GM18867 (cell line): Measurements from ENCODE around the gene SLC22A14.
"Not testable (repeated sequence)": the region's sequence is repeated elsewhere in the genome, so short reads cannot be mapped to it uniquely, and the experiment has no call there.

ENCODE experiments used
- ATAC-seq: cut with Tn5 transposase; IDR thresholded peaks from one replicate; pipeline ENCODE4 v1.9.1; 2021; ENCODE audit warnings: mild to moderate bottlenecking, moderate library complexity; ENCODE audit not compliant: unreplicated experiment

Gene SLC22A14, protein sequence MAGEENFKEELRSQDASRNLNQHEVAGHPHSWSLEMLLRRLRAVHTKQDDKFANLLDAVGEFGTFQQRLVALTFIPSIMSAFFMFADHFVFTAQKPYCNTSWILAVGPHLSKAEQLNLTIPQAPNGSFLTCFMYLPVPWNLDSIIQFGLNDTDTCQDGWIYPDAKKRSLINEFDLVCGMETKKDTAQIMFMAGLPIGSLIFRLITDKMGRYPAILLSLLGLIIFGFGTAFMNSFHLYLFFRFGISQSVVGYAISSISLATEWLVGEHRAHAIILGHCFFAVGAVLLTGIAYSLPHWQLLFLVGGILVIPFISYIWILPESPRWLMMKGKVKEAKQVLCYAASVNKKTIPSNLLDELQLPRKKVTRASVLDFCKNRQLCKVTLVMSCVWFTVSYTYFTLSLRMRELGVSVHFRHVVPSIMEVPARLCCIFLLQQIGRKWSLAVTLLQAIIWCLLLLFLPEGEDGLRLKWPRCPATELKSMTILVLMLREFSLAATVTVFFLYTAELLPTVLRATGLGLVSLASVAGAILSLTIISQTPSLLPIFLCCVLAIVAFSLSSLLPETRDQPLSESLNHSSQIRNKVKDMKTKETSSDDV

DNA sequence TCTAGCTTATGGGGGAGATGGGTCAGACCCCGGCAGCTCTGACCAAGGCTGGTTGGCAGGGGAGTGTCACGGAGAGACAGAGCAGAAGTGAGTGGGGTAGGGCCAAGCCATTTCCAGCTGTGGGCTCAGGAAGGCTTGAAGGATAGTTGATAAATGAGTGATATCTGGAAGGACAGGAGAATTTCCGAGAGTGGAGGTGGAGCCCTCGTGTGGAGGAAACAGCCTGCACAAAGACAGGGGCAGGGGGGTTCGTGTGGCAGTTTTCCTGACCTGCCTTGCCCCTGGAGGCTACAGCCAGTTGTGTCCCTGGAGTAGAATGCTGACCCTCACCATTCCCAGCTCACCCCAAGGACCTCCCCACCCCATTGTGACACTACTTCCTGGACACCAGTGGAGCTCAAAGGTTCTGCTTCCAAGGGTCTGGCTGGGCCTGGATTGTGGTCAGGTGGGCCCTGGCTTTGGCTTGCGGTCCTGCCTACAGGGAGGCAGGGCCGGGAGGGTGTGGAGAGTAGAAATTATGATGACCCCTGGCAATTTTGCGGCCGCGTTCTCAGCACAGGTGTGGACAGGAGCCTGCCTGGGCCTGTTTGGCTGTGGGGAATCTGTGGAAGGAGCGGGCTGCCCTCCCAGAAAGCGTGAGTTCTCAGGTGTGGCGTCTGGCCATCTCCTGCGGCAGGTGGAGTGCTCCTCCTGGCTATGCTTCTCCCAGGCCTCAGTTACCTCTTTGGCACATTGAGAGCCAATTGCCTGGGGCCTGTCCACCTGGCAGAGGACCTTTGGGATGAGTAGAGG lies at the start of gene SLC22A14:
SLC22A14 (plus strand) TSS at position 400 of the 792 bp plus-strand sequence. CDS start 23,733 bp downstream, outside the sequence.
- ATAC-seq = no peak

DNA sequence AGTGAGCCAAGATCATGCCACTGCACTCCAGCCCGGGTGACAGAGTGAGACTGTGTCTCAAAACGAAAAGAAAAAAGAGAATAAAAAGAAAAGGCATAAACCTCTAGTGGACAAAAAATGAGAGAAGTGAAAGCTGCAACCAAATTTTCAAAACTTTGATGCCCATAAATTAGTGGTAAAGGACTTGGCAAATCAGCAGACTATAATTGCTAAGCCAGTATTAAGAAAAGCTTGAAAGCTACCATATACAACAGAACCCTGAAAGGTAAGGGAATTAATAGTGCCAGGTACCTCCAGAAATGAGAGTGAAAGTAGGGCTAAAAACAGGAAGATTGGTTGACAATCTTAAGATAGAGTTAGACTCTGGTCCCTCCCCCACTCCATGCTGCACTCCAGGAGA lies 49.4 kb upstream of the SLC22A14 start:
- ATAC-seq = no peak

DNA sequence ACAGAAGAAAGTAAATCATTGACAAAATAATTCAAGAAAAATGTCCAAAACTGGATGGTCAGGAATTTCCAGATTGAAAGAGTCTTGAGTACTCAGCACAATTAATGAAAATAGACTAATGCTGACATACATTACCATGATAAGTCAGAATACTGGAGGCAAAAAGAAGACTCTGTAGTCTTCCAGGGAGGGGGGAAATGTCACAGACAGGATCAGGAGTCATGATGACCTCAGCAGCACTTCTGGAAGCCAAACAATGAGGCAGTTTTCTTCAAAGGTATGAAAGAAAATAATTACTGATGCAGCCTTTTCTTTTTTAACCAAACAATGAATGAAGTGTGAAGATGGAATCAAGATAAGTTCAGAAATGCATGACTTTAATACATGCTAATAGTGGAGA lies 46.6 kb upstream of the SLC22A14 start:
- no peak for ATAC-seq

DNA sequence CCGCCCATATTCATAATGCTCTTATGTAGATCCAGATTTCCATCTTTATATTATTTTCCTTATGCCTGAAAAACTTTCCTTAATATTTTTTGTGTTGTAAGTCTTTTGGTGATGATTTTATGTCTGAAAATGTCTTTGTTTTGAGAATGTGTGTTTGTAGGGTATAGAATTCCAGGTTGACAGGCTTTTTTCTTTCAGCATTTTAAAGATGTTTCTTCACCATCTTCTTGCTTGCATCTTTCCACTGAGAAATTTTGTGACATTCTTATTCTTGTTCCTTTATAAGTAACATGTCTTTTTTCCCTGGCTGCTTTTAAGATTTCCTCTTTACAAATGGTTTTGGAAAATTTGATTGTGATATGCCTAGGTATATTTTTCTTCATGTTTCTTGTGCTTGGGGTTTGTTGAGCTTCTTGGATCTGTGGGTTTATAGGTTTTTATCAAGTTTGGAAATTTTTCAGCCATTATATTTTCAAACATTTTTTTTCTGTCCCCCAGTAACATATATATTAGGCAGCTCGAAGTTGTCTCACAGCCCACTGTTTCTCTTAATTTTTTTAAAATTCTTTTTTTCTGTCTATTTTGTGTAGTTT lies 43.6 kb upstream of the SLC22A14 start:
- ATAC-seq = no peak

DNA sequence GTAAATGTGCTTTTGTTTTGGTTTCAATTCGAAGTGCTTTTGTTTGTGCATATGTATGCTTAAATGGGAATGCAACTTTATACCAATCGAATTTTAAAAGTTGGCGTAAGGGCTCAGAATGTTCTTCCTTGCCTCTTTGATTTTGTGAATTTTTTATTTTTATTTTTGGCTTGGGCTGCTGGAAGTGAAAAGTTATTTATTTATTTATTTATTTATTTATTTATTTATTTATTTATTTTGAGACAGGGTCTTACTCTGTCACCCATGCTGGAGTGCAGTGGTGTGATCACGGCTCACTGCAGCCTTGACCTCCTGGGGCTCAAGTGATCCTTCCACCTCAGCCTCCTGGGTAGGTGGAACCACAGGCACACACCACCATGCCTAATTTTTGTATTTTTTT lies 39.3 kb upstream of the SLC22A14 start:
- ATAC-seq = not testable (repeated sequence)

DNA sequence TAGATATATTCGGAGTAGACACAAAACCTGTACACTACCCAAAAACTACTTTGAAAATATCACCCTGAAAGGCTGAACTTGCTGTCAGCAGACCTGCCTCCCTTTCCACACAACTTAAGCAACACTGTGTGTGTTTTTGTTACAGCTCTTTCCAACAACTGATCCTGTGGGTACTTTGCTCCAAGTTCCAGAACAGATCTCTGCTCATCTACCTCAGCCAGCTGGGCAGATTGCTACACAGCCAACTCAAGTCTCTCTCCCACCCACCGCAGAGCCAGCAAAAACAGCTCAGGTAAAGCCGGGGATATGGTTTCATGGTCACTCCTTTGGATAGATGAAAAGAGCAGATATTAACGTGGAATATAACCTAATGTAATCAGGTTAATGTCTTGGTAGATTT lies 36.2 kb upstream of the SLC22A14 start:
- ATAC-seq = no peak

DNA sequence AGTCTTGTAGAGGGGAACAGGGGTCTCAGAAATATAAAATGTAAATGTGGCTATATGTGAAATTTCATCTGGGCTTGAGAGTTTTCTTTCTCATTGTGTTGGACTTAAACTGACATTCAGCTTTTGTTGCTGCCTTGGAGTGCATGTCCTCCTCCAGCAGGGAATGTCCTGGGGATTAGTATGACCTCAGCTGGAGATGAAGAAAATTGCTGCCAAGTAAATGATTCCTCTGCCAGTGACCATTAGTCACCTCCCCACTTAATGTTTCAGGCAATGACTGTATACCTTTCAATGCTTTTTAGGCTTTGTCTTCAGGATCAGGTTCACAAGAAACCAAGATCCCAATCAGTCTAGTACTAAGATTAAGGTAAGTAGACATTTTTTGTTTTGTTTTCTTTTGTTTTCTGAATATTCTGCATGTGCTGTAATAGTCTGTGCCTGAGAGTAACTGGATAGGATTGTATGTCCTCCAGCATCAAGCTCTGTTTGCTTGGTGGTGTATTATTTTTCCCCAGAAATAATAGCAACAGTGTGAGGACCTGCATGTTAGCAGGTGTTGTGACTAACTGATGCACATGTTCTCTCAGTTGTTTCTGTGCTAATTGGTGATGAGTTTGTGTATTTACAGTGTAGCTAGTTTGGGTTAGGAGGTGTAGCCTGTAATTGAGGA lies 34.6 kb upstream of the SLC22A14 start:
- no peak for ATAC-seq

DNA sequence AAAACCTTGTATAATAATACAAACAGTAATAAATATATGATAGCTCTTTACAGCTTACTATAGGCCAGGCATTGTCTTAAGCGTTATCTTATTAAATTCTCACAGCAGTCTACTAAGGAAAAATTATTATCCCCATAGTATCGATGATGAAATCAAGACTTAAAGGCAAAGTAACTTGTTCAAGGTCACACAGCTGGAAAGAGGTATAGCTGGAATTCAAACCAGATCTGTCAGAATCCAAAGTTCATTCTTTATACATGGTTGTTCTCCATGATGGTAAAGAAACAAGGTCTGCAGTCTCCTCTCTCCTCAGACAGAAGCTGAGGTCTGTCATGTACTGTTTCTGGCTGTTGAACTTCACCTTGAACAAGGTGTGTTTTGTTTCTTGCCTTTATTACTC lies 31.9 kb upstream of the SLC22A14 start:
- no peak for ATAC-seq

DNA sequence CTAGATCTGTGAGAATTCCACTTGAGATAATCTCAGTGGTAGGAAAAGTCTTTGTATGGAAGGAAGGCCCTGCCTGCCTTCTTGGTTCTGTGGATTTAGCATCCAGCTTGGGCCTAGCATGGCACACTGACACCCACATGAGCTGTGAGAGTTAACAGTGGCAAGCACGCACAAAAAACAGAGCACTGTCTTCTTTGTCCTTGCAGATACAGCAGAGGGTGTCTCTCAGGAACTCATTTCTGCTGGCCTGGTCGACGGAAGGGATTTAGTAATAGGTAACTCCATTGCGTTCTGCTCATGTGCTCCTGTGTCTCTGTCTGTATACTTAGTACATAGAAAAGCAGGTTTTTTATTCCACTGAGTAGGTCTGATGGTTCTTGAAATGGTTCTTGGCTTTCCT lies 30.9 kb upstream of the SLC22A14 start:
- ATAC-seq = no peak

DNA sequence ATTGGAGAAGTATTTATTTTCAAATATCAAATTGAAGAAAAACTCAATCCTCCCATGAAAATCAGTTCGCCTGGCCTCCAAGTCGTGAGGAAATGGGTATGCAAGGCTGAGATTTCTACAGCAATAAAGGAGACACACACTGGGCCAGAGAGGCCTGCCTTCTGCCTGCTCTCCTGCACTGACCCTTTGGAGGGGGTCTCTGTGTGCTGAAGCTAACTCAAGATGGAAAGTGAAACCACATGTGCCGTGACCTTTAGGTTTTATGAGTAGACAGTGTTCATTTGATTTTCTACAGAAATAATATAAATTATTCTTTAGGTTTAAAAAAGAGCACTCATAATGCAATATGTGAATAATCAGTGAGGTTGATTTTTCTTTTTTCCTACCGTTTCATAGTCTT lies 28.4 kb upstream of the SLC22A14 start:
- no peak for ATAC-seq

DNA sequence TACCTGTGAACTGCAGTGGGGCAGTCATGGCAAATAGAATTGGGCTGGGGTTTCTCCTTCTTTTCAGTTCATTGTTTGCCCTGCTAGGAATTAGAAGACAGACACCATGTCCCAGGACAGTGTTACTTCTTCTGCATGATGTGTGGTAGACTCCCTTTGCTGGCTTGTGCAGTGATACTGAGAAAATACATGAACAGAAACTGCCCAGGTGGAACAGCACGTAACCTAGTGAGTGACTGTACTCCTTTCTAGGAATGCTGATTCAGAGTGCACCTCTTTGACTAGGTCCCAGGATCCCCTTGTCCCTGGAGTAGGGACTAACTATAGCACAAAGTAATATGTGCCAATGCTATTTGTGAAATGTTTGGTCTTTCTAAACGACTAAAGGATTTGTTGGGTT lies 27.2 kb upstream of the SLC22A14 start:
- ATAC-seq = no peak

DNA sequence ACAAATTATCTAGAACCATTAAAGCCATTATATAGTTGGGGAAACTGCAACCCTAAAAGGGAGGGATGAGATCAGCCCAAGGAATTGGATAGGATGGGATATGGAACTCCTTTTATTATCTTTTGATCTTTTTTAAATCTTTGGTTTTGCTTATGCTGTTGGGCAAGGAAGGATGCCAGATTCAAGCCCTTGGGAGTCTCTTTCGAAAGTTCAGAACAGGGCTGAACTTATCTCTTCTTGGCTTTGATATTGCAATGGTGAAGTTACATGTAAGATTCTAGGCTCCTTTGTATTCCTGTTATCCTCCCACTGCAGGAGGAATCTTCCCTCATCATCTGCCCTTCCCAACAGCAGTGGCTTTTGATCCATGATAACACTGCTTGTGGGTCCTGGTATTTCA lies 26.5 kb upstream of the SLC22A14 start:
- ATAC-seq = no peak

DNA sequence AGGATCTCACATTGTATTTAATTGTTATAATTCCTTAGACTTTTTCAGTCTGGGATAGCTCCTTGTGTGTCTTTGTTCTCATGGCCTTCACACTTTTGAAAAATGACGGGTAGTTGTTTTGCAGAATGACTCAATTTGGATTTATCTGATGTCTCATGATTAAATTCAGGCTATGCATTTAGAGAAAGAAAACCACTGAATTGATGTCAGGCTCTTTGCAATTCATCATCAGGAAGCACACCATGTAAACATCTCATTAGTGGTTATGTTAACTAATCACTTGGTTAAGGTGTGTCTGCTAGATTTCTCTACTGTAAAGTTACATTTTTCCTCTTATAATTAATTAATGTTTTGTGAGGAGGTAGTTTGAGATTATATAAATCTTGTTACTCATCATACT lies 24.5 kb upstream of the SLC22A14 start:
- ATAC-seq = no peak

DNA sequence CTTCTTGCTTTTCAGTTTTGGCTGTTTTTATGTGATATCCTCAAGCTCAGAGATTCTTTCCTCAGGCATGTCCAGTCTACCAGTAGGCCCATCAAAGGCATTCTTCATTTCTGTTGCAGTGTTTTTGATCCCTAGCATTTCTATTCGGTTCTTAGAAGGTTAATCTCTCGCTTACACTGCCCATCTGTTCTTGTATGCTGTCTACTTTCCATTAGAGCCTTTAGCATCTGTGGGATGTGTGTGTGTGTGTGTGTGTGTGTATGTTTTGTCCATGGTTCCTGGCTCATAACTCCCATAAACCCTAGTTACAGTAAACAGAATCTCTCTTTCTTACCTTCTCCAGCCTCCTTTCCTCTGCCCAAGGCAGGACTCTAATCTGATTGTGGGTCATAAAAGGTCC lies 21.6 kb upstream of the SLC22A14 start:
- no peak for ATAC-seq

DNA sequence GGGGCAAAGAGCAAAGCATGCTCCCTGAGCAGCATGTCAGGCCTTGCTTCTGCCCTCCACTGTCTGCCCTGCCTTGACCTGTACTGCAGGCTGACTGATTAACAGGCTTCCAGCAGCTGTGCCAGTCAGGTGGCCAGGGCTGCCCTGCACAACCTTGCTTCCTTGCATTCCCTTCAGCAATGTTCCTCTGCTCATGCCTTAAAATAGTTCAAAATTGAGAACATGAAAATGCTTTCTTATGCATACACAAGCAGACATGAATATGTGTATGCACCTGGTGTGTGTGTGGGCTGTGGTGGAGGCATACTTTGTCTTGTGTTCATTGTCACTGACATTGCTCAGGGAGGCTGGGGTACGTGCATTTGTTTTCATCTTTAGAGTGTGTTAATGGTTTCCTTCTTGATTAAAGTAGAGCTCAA lies 17.7 kb upstream of the SLC22A14 start:
- ATAC-seq = no peak

DNA sequence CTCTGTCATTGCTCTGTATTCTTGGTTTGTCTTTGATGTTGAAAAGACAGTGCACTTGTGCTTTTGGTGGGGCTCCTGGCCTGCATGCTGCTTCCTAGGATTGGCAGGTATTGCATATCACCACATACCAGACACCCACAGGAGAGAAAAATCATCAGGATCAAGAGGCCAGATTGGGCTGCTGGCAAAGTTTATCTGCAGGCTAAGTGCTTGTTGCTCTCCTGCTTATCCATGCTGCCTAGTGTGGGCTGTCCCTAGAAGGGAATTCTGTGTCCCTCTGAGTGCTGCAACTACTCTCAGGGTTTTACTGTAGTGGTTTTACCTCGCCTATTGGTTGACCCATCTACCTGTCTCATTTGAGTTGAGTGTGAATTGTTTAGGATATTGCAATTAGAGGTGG lies 17.3 kb upstream of the SLC22A14 start:
- ATAC-seq = no peak

DNA sequence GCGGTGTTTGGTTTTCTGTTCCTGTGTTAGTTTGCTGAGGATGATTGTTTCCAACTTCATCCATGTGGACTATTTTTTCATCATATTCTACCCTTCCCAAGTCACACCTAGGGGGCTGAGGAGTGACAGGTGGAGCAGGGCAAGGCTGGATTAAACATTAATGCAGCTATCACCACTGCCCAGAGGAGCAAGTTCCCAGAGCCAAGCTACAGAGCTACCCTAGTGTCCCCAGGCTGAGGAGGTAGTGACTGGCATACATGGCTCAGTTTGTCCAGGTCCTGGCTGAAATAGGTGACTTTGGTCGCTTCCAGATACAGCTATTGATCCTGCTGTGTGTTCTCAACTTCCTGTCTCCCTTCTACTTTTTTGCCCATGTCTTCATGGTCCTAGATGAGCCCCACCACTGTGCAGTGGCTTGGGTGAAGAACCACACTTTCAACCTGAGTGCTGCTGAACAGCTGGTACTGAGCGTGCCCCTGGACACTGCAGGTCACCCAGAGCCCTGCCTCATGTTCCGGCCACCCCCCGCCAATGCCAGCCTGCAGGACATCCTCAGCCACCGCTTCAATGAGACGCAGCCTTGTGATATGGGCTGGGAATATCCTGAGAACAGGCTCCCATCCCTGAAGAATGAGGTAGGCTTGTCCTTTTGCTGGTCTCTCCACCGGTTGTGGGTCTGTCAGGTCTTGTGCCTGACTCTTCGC lies 16.3 kb upstream of the SLC22A14 start, which contains the start of gene SLC22A13:
SLC22A13 (plus strand) TSS at position 209 of the 704 bp plus-strand sequence; CDS start at position 258, 49 bp downstream.
- ATAC-seq = no peak

DNA sequence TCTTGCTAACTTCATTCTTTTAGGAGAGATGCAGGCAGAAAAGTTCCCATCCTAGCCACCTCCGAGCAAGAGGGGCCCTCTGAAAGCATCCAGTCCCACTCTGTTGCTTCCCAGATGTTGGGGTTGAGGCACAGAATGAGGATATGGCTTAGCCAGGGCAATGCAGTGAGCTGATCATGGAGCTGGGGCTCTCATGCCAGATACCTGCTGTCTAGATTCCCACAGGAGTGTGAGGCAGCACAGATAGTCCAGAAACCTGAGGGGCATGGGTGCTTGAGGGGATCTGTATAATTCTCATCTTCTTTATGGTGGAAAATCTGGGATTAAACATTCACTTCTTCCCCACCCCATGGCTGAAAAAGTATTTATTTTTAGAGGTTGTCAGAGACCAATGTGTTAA lies 15.3 kb upstream of the SLC22A14 start:
- ATAC-seq = no peak

DNA sequence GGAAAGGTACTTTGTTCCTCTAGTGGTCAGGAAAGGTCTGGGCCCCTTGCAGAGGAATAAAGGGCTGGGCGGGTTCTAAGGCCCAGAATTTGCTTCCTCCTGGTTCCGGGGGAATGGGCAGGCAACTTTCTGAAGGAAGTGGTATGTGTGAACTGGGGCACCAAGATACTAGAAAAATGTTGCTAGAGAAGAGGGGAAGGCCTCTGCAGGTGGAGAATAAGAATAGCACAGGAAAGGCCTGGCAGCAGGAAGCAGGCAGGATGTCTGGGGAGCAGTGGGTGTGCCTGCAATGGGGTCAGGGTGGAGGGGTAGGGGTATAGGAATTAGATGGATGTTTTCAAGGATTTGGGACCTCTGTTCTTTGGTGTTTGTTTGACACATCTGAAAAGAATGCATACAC lies 14.4 kb upstream of the SLC22A14 start:
- no peak for ATAC-seq

DNA sequence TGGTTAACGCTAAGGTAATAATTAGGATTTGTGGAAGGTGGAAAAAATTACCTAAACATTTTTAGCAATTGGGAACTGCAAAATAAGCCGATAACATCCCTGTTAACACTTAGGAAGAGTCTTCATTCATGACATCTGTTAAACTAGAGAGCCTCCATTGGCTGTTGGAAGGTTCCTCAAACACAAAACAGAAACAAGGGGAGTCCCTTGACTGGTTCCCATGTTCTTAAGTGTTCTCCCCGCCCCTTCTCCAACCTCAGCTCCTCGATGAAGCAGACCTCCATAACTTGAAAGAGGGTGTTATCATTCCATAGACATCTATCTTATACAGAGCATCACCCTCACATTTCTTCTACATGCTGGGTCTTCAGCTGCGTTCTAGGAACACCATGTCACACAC lies 14.0 kb upstream of the SLC22A14 start:
- no peak for ATAC-seq
